ENCODE results near the gene TSHZ3. TPM values are rescaled to one million over a fixed set of nuclear protein-coding genes. Genes with fewer than 3 reads are reported as not detected.

The TSHZ3 gene
- total and polyA plus RNA-seq, 2 of the 13 experiments (the other 11 are each of a cell fraction or from before 2014, with no cell fraction given) = not detected

DNA sequence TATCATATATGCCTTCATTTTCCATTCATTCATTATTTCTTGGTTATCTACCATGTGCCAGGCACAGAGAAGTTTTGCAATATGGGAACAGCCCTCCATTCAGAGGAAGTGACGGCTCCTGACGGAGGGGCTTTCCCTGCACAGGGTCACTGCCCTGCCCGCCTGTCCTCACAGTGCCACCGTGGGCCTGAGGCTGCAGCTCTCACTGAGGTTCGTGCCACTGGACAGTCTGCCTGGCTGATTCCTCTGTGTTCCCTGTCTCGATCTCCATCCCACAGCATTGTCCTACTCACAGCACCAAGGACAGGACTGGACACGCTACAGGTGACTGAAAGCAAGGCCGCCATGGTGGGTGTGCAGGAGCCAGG lies 92.7 kb downstream of the TSHZ3 start:
- ATAC-seq (no peak), FAIRE-seq (no peak), DNase-seq (ENCODE audit: low spot score) (no peak)
- CTCF ChIA-PET (ENCODE audit: low intra/inter-chr PET ratio, low total read pairs) = no interaction called here
- Histone ChIP-seq H3K4me3 (replicated peaks in 1 of 3; ENCODE audit: insufficient read depth in 1 of 3, low read depth in 2 of 3, low read length in 3 of 3) (no peak overlapping the region), H3K9ac (ENCODE audit: insufficient read depth, low read depth, low read length) (no peak overlapping the region), H3K27me3 (ENCODE audit: control insufficient read depth in 1 of 2, insufficient read depth in 2 of 2, low read length in 2 of 2) (no peaks in the 10 kb centered on the region), H3K27ac (ENCODE audit: extremely low read length, insufficient read depth, low read length) (no peak overlapping the region), H3K4me2 (ENCODE audit: low read depth, low read length) (no peak overlapping the region), H4K20me1 (ENCODE audit: insufficient read depth, low read length) (no peaks in the 10 kb centered on the region), H3K36me3 (replicated peaks in 1 of 2; ENCODE audit: control insufficient read depth in 1 of 2, insufficient read depth in 2 of 2, low read length in 2 of 2) (no peaks in the 10 kb centered on the region), H3K79me2 (ENCODE audit: insufficient read depth, low read length) (no peaks in the 10 kb centered on the region), H2AFZ (ENCODE audit: low read length) (no peak overlapping the region), H3K9me3 (ENCODE audit: low read length) (peaks cover 57% of the 10 kb centered on the region), H3K4me1 (ENCODE audit: insufficient read depth, low read length) (no peaks in the 10 kb centered on the region)
- 4% methylated on average over 7 of the region's 8 CpGs for WGBS (ENCODE audit: low lambda C conversion rate)
- in situ Hi-C loops (cut with HindIII; ENCODE audit: extremely low pct_ligation_motif_present, low pct_unique_long_range_greater_than_20kb) = no loop called here
- TF ChIP-seq TBL1XR1 (IDR thresholded peaks at IDR 0.05; ENCODE audit: borderline replicate concordance, low read length, partially characterized antibody) = no peak
- TF ChIP-seq ZNF280D (CRISPR knock-in tag; IDR thresholded peaks at IDR 0.05) = no peak
- TF ChIP-seq ZNF484 (CRISPR knock-in tag; IDR thresholded peaks at IDR 0.05; ENCODE audit: borderline replicate concordance, low read depth) = no peak
- TF ChIP-seq MXI1 (IDR thresholded peaks at IDR 0.05; ENCODE audit: borderline replicate concordance, low read depth, low read length) = no peak
- no peak for TF ChIP-seq ATRX (CRISPR knock-in tag; IDR thresholded peaks at IDR 0.05; ENCODE audit: borderline replicate concordance)
- TF ChIP-seq, protein P1, sequence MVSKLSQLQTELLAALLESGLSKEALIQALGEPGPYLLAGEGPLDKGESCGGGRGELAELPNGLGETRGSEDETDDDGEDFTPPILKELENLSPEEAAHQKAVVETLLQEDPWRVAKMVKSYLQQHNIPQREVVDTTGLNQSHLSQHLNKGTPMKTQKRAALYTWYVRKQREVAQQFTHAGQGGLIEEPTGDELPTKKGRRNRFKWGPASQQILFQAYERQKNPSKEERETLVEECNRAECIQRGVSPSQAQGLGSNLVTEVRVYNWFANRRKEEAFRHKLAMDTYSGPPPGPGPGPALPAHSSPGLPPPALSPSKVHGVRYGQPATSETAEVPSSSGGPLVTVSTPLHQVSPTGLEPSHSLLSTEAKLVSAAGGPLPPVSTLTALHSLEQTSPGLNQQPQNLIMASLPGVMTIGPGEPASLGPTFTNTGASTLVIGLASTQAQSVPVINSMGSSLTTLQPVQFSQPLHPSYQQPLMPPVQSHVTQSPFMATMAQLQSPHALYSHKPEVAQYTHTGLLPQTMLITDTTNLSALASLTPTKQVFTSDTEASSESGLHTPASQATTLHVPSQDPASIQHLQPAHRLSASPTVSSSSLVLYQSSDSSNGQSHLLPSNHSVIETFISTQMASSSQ (IDR thresholded peaks at IDR 0.05; ENCODE audit: low read depth) = no peak
- TF ChIP-seq, protein P1 (CRISPR knock-in tag; IDR thresholded peaks at IDR 0.05; ENCODE audit: borderline replicate concordance) = no peak
- TF ChIP-seq, protein P2, sequence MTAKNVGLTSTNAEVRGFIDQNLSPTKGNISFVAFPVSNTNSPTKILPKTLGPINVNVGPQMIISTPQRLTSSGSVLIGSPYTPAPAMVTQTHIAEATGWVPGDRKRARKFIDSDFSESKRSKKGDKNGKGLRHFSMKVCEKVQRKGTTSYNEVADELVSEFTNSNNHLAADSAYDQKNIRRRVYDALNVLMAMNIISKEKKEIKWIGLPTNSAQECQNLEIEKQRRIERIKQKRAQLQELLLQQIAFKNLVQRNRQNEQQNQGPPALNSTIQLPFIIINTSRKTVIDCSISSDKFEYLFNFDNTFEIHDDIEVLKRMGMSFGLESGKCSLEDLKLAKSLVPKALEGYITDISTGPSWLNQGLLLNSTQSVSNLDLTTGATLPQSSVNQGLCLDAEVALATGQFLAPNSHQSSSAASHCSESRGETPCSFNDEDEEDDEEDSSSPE (CRISPR knock-in tag; IDR thresholded peaks at IDR 0.05) = no peak
- no peak for TF ChIP-seq XRCC5 (optimal IDR thresholded peaks at IDR 0.05; ENCODE audit: low read length)
- TF ChIP-seq ZEB1 (IDR thresholded peaks at IDR 0.05; ENCODE audit: insufficient replicate concordance, low read depth) = no peak
- TF ChIP-seq HDAC6 (IDR thresholded peaks at IDR 0.05; ENCODE audit: low read depth, low read length) = no peak
- TF ChIP-seq ZNF550 (CRISPR knock-in tag; IDR thresholded peaks at IDR 0.05; ENCODE audit: borderline replicate concordance) = no peak
- no peak for TF ChIP-seq HOMEZ (CRISPR knock-in tag; IDR thresholded peaks at IDR 0.05; ENCODE audit: low read depth)
- TF ChIP-seq TBX3 (IDR thresholded peaks at IDR 0.05; ENCODE audit: borderline replicate concordance) = no peak
- intact Hi-C loops (cut with micrococcal nuclease; ENCODE audit: unreplicated experiment) = no loop called here
- no TSS peak for BruUV-seq (replicated peaks)
- POLR2A ChIA-PET = no interaction called here

Measured in HepG2 (cell line).